Activated T-cell treated with anti-CD3 and anti-CD28 coated beads, Interleukin-2, amount 50 U/mL, for 24 hours (primary cell): ENCODE measurements around the gene RIT1.
A peak's percentile ranks its signal among the peaks of the same experiment; 100 is the strongest.
"Not testable (repeated sequence)": the region's sequence is repeated elsewhere in the genome, so short reads cannot be mapped to it uniquely, and the experiment has no call there.

Experiments used
- DNase-seq: peaks from one replicate; pipeline ENCODE4 v3.0.0-alpha.2; 2020
- H3K27ac Mint-ChIP-seq: 2 replicates; pipeline ENCODE4 v1.8.0; 2020; ENCODE audit warnings: mild to moderate bottlenecking, mixed read lengths
- H3K27me3 Mint-ChIP-seq: 2 replicates; pipeline ENCODE4 v1.8.0; 2020; ENCODE audit warnings: mixed read lengths
- H3K36me3 Mint-ChIP-seq: 2 replicates; pipeline ENCODE4 v1.8.0; 2020; ENCODE audit warnings: low read depth, mixed read lengths
- H3K4me1 Mint-ChIP-seq: 2 replicates; pipeline ENCODE4 v1.8.0; 2020; ENCODE audit warnings: low read depth, mixed read lengths
- H3K4me3 Mint-ChIP-seq: 2 replicates; pipeline ENCODE4 v1.8.0; 2020; ENCODE audit warnings: mild to moderate bottlenecking, moderate library complexity, mixed read lengths
- H3K9me3 Mint-ChIP-seq: 2 replicates; pipeline ENCODE4 v1.8.0; 2020; ENCODE audit warnings: mixed read lengths

Gene RIT1

DNA sequence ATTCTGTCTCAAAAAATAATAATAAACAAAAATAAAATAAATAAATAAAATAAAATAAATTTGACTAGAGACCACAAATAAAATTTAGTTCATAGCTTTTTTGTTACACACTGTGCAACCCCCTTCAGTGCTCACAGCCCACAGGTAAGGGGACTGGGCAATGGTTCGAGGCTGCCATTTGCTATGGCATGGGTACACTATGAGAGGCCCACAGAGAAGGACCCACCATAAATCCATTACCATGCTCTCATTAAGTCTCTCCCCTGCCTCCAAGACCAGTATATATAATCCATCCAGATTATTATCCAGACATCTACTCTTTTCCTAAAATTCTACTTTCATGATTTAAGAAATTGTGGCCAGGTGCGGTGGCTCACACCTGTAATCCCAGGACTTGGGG, 8.7 kb upstream of the RIT1 start:
- no peak overlapping the region for H3K4me3 Mint-ChIP-seq
- peak overlapping the region; percentile 37 for H3K27ac Mint-ChIP-seq
- no peak for DNase-seq
- no peaks in the 10 kb centered on the region for H3K9me3 Mint-ChIP-seq
- peaks cover 98% of the 10 kb centered on the region for H3K36me3 Mint-ChIP-seq
- H3K27me3 Mint-ChIP-seq = no peaks in the 10 kb centered on the region
- peaks cover 4% of the 10 kb centered on the region for H3K4me1 Mint-ChIP-seq

DNA sequence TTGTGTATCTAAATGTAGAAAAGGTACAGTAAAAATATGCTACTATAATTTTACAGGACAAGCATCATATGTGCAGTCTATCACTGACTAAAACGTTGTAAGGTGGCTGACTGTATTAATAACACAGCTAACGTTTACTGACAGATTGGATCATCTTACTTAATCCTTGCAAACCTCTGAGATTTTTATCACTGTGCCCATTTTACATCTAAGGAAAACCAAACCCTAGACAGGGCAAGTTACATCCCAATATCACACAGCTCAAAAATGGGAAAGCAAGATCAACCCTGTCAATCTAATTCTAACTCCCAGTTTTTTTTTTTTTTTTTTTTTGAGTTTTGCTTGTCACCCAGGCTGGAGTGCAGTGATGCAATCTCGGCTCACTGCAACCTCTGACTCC, 7.5 kb upstream of the RIT1 start:
- peak overlapping the region; percentile 40 for H3K27ac Mint-ChIP-seq
- H3K4me3 Mint-ChIP-seq = no peak overlapping the region
- H3K4me1 Mint-ChIP-seq = peaks cover 4% of the 10 kb centered on the region
- H3K27me3 Mint-ChIP-seq = no peaks in the 10 kb centered on the region
- DNase-seq = no peak
- no peaks in the 10 kb centered on the region for H3K9me3 Mint-ChIP-seq
- peaks cover 98% of the 10 kb centered on the region for H3K36me3 Mint-ChIP-seq

DNA sequence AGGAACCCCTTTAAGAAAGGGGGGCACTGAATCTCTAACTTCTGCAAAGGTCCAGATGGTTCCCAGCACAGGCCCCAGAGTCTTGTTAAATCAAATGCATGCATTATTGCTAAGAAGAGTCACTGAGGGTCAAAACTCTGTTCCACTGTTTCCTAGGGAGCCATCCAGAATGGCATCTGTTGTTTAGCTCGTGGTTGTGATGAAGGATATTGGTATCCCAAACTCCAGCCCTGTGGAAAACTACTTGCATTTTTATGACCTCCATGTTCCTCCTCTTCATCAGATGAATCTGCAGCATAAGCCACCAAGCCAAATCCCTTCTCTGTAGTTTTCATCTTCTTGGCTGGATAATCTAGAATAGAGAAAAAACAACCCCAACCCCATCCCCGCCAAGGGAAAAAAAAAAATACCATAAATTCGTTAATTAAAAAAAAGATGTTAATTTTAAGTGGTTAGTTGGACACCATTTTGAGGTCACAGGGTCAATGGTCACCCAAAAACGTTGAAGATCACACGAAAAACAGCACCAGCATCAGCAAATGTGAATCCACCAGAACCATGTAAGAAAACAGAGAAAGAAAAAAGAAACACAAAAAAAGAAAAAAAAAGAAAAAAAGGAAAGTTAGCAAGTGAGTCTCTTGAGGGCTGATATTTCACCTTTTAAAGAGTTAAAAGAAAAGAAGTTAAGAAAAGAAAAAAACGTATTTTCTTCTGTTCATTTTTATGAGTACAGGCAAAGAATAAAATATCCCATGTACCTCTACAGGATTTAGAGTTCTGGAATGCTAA, 3.0 kb upstream of the RIT1 start:
- peaks cover 24% of the 10 kb centered on the region for H3K4me1 Mint-ChIP-seq
- H3K27me3 Mint-ChIP-seq = no peaks in the 10 kb centered on the region
- no peaks in the 10 kb centered on the region for H3K9me3 Mint-ChIP-seq
- no peak for DNase-seq
- H3K4me3 Mint-ChIP-seq = no peak overlapping the region
- peaks cover 100% of the 10 kb centered on the region for H3K36me3 Mint-ChIP-seq
- peak overlapping the region; percentile 60 for H3K27ac Mint-ChIP-seq

DNA sequence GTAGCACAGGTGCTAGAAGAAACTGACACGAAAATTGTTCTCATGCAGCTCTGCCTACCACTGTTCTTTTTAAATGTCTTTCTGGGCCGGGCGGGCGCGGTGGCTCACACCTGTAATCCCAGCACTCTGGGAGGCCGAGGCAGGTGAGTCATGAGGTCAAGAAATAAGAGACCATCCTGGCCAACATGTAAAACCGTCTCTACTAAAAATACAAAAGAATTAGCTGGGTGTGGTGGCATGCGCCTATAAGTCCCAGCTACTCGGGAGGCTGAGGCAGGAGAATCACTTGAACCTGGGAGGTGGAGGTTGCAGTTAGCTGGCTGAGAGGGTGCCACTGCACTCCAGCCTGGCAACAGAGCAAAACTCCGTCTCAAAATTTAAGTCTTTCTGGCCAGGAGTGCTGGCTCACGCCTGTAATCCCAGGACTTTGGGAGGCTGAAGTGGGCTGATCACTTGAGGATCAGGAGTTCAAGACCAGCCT, 947 bp upstream of the RIT1 start:
- DNase-seq = no peak
- peaks cover 98% of the 10 kb centered on the region for H3K36me3 Mint-ChIP-seq
- no peaks in the 10 kb centered on the region for H3K9me3 Mint-ChIP-seq
- H3K4me1 Mint-ChIP-seq = peaks cover 27% of the 10 kb centered on the region
- no peaks in the 10 kb centered on the region for H3K27me3 Mint-ChIP-seq
- H3K27ac Mint-ChIP-seq = peak overlapping the region; percentile 98
- peak overlapping the region; percentile 94 for H3K4me3 Mint-ChIP-seq

DNA sequence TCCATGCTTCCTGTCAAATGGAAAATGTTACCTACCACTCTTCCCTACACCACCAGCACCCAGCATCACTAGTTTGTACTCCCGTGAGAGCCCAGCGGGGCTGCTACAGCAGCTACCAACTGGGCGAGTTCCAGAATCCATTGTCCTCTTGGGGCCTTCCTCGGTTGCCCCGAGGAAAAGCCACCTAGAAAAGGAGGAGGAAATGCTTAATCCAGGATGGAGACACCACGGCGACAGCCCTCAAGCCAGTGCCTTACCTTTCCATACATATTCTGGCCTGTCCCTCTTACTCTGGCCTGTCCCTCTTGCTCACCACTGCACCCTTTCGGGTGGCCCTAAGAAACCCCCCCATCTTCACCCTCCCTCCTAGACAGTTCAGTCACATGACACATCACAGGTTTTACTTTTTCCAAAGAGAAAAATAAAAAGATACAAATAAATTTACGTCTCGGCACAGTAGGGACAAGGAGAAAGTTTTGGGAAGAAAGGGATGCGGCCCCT, 478 bp downstream of the RIT1 start:
- H3K4me1 Mint-ChIP-seq = peaks cover 29% of the 10 kb centered on the region
- H3K36me3 Mint-ChIP-seq = peaks cover 94% of the 10 kb centered on the region
- H3K4me3 Mint-ChIP-seq = peak overlapping the region; percentile 94
- H3K27me3 Mint-ChIP-seq = no peaks in the 10 kb centered on the region
- H3K27ac Mint-ChIP-seq = peak overlapping the region; percentile 98
- DNase-seq = peak; percentile 45
- H3K9me3 Mint-ChIP-seq = no peaks in the 10 kb centered on the region

DNA sequence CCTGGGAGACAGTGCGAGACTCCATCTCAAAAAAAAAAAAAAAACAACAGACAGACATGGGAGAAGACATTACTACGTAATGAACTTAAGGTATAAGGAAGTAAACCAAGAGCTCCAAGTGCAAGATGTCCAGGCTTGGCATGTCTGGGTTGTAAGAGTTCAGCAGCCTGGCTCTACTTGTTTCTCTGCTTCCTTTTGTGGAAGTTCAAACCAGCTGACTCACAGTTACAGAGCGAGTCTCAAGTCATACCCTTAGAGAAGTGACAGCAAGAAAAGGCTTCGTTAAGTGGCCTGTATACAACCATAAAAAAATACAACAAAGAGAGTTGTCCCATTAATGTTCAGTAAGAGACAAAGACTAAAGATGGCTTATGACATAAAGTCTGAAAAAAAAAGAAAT, 1.3 kb downstream of the RIT1 start:
- peak overlapping the region; percentile 94 for H3K4me3 Mint-ChIP-seq
- peaks cover 90% of the 10 kb centered on the region for H3K36me3 Mint-ChIP-seq
- H3K4me1 Mint-ChIP-seq = peaks cover 29% of the 10 kb centered on the region
- H3K27ac Mint-ChIP-seq = peak overlapping the region; percentile 98
- DNase-seq = no peak
- H3K27me3 Mint-ChIP-seq = no peaks in the 10 kb centered on the region
- H3K9me3 Mint-ChIP-seq = no peaks in the 10 kb centered on the region

DNA sequence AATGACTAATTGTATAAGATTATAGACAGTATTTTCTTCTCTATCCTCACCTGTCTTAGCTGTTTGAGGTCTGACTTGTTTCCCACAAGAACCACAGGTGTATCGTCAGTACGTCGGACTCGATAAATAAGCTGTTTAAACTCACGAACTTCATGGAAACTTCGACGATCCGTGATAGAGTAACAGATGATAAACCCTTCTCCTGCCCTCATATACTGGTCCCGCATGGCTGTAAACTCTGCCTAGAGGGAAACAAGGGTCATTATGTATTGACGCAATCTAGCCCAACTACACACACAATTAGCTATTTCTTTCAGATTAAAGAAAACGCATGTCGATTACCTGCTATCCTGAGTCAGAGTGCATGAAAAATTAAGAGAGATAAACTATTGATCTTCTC, 6.9 kb downstream of the RIT1 start:
- peaks cover 82% of the 10 kb centered on the region for H3K36me3 Mint-ChIP-seq
- DNase-seq = no peak
- no peaks in the 10 kb centered on the region for H3K9me3 Mint-ChIP-seq
- H3K27me3 Mint-ChIP-seq = no peaks in the 10 kb centered on the region
- no peak overlapping the region for H3K4me3 Mint-ChIP-seq
- peak overlapping the region; percentile 71 for H3K27ac Mint-ChIP-seq
- H3K4me1 Mint-ChIP-seq = peaks cover 4% of the 10 kb centered on the region

DNA sequence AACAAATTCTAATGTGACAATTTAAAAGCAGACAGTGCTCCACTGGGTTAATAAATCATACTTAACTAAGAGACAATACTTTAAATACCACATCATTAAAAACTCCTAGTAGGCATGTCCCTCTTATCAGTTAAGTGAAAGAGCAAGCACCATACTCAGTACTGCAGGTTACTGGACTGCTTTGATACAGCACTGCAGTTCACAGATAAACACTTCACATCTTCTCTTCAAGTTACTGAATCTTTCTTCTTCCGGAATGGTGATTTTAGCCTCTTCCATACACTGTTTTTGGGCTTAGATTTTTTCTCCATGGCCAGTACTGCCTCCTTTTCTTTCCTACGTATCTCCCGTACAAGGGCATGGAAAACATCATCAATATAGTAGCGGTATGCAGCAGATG, 11.0 kb downstream of the RIT1 start:
- peaks cover 3% of the 10 kb centered on the region for H3K4me1 Mint-ChIP-seq
- H3K27me3 Mint-ChIP-seq = no peaks in the 10 kb centered on the region
- H3K27ac Mint-ChIP-seq = peak overlapping the region; percentile 6
- H3K36me3 Mint-ChIP-seq = peaks cover 80% of the 10 kb centered on the region
- H3K4me3 Mint-ChIP-seq = no peak overlapping the region
- DNase-seq = no peak
- H3K9me3 Mint-ChIP-seq = no peaks in the 10 kb centered on the region

DNA sequence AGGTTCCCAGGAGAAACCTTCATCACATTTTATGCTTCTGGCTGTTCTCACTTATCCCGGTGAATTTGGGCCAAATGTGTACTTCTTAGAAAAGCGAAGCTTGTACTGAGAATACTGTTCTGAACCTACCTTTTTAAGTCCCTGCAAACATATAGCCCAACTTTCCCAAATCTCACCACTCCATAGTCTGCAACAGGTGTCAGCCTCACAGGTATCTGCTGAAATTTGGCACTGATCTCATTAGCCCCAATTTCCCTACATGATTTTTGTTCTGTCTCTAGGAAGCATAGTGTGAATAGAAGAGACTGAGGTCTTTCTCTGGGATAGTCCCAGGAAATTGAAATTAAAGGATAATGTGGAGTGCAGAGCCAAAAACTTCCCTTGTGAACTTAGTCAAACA, 11.5 kb downstream of the RIT1 start:
- no peak for DNase-seq
- H3K4me3 Mint-ChIP-seq = no peak overlapping the region
- H3K36me3 Mint-ChIP-seq = peaks cover 76% of the 10 kb centered on the region
- H3K27me3 Mint-ChIP-seq = no peaks in the 10 kb centered on the region
- H3K9me3 Mint-ChIP-seq = no peaks in the 10 kb centered on the region
- H3K27ac Mint-ChIP-seq = no peak overlapping the region
- peaks cover 3% of the 10 kb centered on the region for H3K4me1 Mint-ChIP-seq

DNA sequence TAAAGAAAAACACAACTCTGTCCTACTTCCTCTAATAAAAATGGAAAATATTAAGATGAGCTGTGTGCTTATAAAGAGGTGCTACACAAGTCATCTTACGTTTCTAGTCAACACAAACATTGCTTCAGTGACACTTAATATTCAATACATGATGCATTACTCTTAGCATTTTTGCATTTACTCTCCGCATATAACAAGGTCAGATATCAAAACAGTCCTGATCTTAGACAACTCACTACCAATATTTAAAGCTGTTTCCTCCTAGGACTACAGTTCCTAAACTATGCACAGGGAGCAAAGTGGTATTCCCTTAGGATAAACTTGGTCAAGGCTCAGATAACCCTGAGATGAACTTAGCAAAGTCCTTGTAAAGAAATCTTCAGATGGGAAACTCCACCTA, 12.3 kb downstream of the RIT1 start:
- Mint-ChIP-seq H3K4me1 (peaks cover 5% of the 10 kb centered on the region), H3K4me3 (no peak overlapping the region), H3K9me3 (no peaks in the 10 kb centered on the region), H3K36me3 (peaks cover 69% of the 10 kb centered on the region), H3K27ac (no peak overlapping the region), H3K27me3 (no peaks in the 10 kb centered on the region)
- no peak for DNase-seq

DNA sequence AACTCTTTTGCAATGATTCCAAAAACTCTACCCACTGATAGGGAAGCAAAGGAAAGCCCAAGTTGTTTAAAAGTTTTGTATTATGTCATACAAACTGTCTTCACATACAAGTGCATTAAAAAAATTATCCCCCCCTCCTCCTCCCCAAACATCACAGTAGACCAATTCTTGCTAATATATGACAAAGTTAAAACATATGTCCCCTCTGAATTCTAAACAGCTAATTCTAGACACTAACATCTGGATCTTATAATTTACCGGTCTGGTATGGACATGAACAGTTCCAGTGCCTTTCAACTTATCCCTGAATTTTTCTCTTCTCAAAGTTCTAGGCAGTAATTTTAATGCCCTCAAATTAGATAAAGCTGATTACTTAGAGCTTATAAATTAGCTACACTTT, 13.4 kb downstream of the RIT1 start:
- H3K36me3 Mint-ChIP-seq = peaks cover 58% of the 10 kb centered on the region
- DNase-seq = no peak
- peak overlapping the region; percentile 56 for H3K27ac Mint-ChIP-seq
- H3K27me3 Mint-ChIP-seq = no peaks in the 10 kb centered on the region
- H3K9me3 Mint-ChIP-seq = no peaks in the 10 kb centered on the region
- no peak overlapping the region for H3K4me3 Mint-ChIP-seq
- H3K4me1 Mint-ChIP-seq = peaks cover 17% of the 10 kb centered on the region

DNA sequence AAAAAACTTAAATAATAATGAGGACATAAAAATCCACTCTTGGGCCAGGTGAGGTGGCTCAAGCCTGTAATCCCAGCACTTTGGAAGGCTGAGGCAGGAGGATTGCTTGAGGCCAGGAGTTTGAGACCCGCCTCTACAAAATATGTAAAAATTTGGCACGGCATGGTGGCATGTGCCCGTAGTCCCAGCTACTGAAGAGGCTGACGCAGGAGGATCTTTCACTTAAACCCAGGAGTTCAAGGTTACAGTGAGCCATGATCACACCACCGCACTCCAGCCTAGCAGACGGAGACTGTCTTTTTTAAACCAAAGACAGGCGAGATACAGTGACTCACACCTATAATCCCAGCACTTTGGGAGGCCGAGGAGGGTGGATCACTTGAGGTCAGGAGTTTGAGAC, 14.7 kb downstream of the RIT1 start:
- peak overlapping the region; percentile 14 for H3K27ac Mint-ChIP-seq
- peaks cover 52% of the 10 kb centered on the region for H3K36me3 Mint-ChIP-seq
- not testable (repeated sequence) for H3K27me3 Mint-ChIP-seq, H3K4me3 Mint-ChIP-seq, DNase-seq, H3K9me3 Mint-ChIP-seq
- H3K4me1 Mint-ChIP-seq = peaks cover 18% of the 10 kb centered on the region

DNA sequence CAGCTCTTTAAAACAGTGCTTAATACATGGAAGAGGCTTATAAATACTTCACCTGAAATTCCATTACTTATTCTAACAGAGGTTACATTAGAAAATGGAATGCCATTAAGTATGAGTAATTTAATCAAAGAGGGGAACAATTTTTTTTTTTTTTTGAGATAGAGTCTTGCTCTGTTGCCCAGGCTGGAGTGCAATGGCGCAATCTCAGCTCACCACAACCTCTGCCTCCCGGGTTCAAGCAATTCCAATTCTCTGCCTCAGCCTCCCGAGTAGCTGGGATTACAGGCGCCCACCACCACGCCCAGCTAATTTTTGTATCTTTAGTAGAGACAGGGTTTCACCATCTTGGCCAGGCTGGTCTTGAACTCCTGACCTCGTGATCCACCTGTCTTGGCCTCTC, 15.5 kb downstream of the RIT1 start:
- DNase-seq, H3K9me3 Mint-ChIP-seq, H3K4me3 Mint-ChIP-seq, H3K27me3 Mint-ChIP-seq, H3K27ac Mint-ChIP-seq: not testable (repeated sequence)
- Mint-ChIP-seq H3K36me3 (peaks cover 44% of the 10 kb centered on the region), H3K4me1 (peaks cover 18% of the 10 kb centered on the region)

DNA sequence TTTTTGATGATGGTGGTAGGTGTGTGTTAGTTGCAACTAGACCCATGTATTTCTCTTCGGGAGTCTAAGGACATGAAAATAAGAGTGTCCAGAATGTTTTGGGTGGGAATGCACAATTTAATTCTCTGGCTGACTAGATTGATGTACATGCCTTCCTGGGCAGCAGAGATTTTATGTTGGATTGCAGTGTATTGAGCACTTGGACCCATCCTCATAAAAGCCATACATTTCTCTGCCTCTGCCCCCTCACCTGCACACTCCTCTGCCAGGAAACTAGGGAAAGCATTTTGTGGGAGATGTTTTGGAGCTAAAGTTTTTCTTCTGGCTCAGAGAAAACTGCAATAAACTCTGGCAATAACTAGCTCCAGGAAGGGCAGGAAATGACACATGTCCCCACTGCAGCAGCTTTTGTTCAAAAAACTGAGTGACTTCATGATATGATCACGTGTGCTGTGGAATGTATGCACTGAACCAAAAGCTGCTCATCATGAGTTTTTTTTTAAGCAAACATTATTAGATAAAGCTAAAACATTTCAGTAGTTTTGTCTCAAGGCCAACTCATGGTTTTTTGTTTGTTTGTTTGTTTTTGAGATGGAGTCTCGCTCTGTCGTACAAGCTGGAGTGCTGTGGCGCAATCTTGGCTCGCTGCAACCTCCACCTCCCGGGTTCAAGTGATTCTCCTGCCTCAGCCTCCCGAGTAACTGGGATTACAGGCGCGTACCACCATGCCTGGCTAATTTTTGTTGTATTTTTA, 17.6 kb downstream of the RIT1 start:
- H3K9me3 Mint-ChIP-seq = no peaks in the 10 kb centered on the region
- no peaks in the 10 kb centered on the region for H3K27me3 Mint-ChIP-seq
- peaks cover 18% of the 10 kb centered on the region for H3K4me1 Mint-ChIP-seq
- H3K36me3 Mint-ChIP-seq = peaks cover 24% of the 10 kb centered on the region
- H3K4me3 Mint-ChIP-seq = no peak overlapping the region
- DNase-seq = no peak
- peak overlapping the region; percentile 76 for H3K27ac Mint-ChIP-seq

DNA sequence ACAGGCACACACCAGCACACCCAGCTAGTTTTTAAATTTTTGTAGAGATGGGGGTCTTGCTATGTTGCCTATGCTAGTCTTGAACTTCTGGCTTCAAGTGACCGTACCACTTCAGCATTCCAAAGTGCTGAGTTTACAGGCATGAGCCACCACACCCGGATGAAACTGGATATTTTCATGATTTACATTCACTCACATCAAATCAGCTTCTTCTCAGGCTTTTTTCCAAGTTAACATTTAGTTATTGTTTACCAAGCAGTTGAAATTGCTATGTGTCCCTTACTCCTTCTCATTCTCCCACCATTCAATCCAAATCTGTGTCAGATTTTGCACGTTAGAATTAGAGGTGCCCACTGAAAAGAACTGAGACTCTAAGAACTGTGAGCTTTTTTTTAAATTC, 18.4 kb downstream of the RIT1 start:
- no peak for DNase-seq

More for the DNA sequence above, 18.4 kb downstream of the RIT1 start:
- H3K27me3 Mint-ChIP-seq = no peaks in the 10 kb centered on the region
- H3K36me3 Mint-ChIP-seq = peaks cover 18% of the 10 kb centered on the region
- peaks cover 16% of the 10 kb centered on the region for H3K4me1 Mint-ChIP-seq
- H3K4me3 Mint-ChIP-seq = no peak overlapping the region
- peak overlapping the region; percentile 76 for H3K27ac Mint-ChIP-seq
- no peaks in the 10 kb centered on the region for H3K9me3 Mint-ChIP-seq
